D341Med (cell line): ENCODE data around the gene SNCB.

Experiments used
- DNase-seq: peaks from one replicate; pipeline ENCODE4 v3.0.0; 2012; ENCODE audit warnings: low spot score

SNCB gene

GRCh38 chr5:176574297-176574591 lies 56.1 kb downstream of the SNCB start:
- no peak for DNase-seq

GRCh38 chr5:176573564-176574296 lies 56.6 kb downstream of the SNCB start:
- peak; percentile 88 for DNase-seq
